ENCODE measurements around the gene BLACAT1. TPM values are rescaled to one million over a fixed set of nuclear protein-coding genes. Genes with fewer than 3 reads are reported as not detected.

Gene BLACAT1
- total and polyA plus RNA-seq, 2 of the 8 experiments (the other 6 are each of a cell fraction or from before 2014, with no cell fraction given), result 3.5 to 10.5 TPM

DNA sequence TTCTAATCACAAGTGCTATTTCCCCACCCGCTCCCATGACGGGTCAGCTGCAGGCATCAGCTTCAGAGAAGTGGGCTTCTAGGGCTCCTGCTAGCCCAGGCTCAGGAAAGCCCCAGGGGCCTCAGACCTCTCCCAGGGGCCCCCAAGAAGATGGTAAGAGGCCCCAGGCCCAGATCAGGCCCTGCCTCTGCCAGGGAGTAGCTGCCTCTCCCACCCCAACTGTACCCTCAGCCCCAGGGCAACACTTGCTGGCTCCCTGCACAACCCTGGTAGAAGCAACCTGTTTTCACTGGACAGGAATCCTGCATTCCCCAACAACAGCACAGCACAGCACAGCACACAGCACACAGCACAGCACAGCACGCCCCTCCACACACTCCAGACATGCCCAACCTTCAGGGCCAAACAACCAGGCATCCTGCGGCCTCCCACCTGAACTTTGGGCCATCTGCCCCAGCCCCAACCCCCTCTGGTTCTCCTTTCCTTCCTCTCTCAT lies 6.5 kb downstream of the BLACAT1 start (continued):
- TF ChIP-seq, protein P1, sequence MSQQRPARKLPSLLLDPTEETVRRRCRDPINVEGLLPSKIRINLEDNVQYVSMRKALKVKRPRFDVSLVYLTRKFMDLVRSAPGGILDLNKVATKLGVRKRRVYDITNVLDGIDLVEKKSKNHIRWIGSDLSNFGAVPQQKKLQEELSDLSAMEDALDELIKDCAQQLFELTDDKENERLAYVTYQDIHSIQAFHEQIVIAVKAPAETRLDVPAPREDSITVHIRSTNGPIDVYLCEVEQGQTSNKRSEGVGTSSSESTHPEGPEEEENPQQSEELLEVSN (IDR thresholded peaks at IDR 0.05), result no peak
- no peak for TF ChIP-seq EP300 (IDR thresholded peaks at IDR 0.05; ENCODE audit: borderline replicate concordance in 1 of 2, low read depth in 2 of 2, low read length in 2 of 2)
- no peak for TF ChIP-seq ZNF274 (IDR thresholded peaks at IDR 0.05; ENCODE audit: borderline replicate concordance, extremely low read depth, low read length)
- TF ChIP-seq CREB1 (IDR thresholded peaks at IDR 0.05), result no peak
- TF ChIP-seq BACH1 (IDR thresholded peaks at IDR 0.05; ENCODE audit: low read length), result no peak
- no peak for TF ChIP-seq RNF2 (IDR thresholded peaks at IDR 0.05; ENCODE audit: borderline replicate concordance, low read depth, low read length, missing control alignments, poor library complexity, severe bottlenecking)
- no peak for TF ChIP-seq RFX5 (IDR thresholded peaks at IDR 0.05; ENCODE audit: borderline replicate concordance, low read depth, low read length)
- TF ChIP-seq MAFK (IDR thresholded peaks at IDR 0.05; ENCODE audit: low read depth, low read length), result no peak
- no peak for TF ChIP-seq SRF (IDR thresholded peaks at IDR 0.05; ENCODE audit: low read depth, low read length)
- TF ChIP-seq SP1 (IDR thresholded peaks at IDR 0.05; ENCODE audit: low read depth, low read length), result no peak
